AG04449 (cell line): ENCODE data around the gene SELENOO.

Source experiments
- CTCF ChIA-PET: fragments of 350-600 bp; formaldehyde crosslinking; extraction: SDS; loops from one replicate; lab custom pipeline; 2021; ENCODE audit warnings: antibody characterized with exemption; lab: Yijun Ruan, JAX
- POLR2A ChIA-PET: fragments of 400-600, 350-600 bp; formaldehyde crosslinking; extraction: SDS; loops from one replicate; lab custom pipeline; 2020; ENCODE audit warnings: antibody characterized with exemption, inconsistent platforms; lab: Yijun Ruan, JAX
- DNase-seq: peaks from one replicate; pipeline ENCODE4 v3.0.0-alpha.2; 2010; ENCODE audit warnings: low read depth, low spot score
- H3K4me3 ChIP-seq: 2 replicates; pipeline ENCODE4 v1.5.1; 2011; ENCODE audit warnings: low read depth, mild to moderate bottlenecking, control low read depth, low read length
- CTCF ChIP-seq: IDR thresholded peaks from one replicate; pipeline ENCODE4 v1.5.1; 2011; ENCODE audit warnings: mild to moderate bottlenecking, moderate library complexity, low read length, control low read depth, inconsistent platforms; ENCODE audit not compliant: insufficient read depth; ENCODE audit errors: missing control alignments

The SELENOO gene

GRCh38 chr22:50236731-50237409 is 36.1 kb downstream of the SELENOO start:
- H3K4me3 ChIP-seq: no peak overlapping the region
- CTCF ChIA-PET: interaction anchor here (0.6 to 5.3 kb wide), 23 partner anchors 8 to 469 kb away, joined by 3 to 58 read pairs (median 4); partner anchors contain the start of gene HDAC10
- POLR2A ChIA-PET: no interaction called here
- TF ChIP-seq CTCF: peak; percentile 59
- no peak for DNase-seq

GRCh38 chr22:50238755-50239154 is 37.9 kb downstream of the SELENOO start:
- CTCF ChIA-PET: interaction anchor here (1.1 to 5.3 kb wide), 8 partner anchors 7 to 128 kb away, joined by 3 to 58 read pairs (median 16); partner anchors contain the start of gene HDAC10
- DNase-seq: no peak
- POLR2A ChIA-PET: no interaction called here
- no peak for TF ChIP-seq CTCF
- no peak overlapping the region for H3K4me3 ChIP-seq

GRCh38 chr22:50242406-50242949 is 41.7 kb downstream of the SELENOO start:
- DNase-seq: no peak
- ChIA-PET POLR2A (interaction anchor here (1.0 kb wide), 1 partner anchor 275 kb away, joined by 4 read pairs; no protein-coding TSS in a partner anchor), CTCF (interaction anchor here (0.8 to 6.2 kb wide), 22 partner anchors 9 to 283 kb away, joined by 3 to 66 read pairs (median 5); partner anchors contain the start of genes HDAC10 and SCO2)
- peak overlapping the region; percentile 49 for H3K4me3 ChIP-seq
- TF ChIP-seq CTCF: no peak

GRCh38 chr22:50243685-50244419 is 43.0 kb downstream of the SELENOO start:
- peak overlapping the region; percentile 98 for H3K4me3 ChIP-seq
- DNase-seq: no peak
- ChIA-PET POLR2A (interaction anchor here (1.0 kb wide), 2 partner anchors 83 to 276 kb away, joined by 3 to 4 read pairs; partner anchors contain the start of gene DENND6B), CTCF (interaction anchor here (0.7 to 6.2 kb wide), 9 partner anchors 8 to 197 kb away, joined by 3 to 66 read pairs (median 3); partner anchors contain the start of gene HDAC10)
- TF ChIP-seq CTCF: no peak

- CTCF ChIA-PET: interaction anchor here (0.7 to 6.2 kb wide), 7 partner anchors 8 to 228 kb away, joined by 3 to 66 read pairs (median 3); no protein-coding TSS in a partner anchor
- peak; percentile 24 for DNase-seq
- TF ChIP-seq CTCF: peak; percentile 19
- peak within 1 kb of the TSS; percentile 98 for H3K4me3 ChIP-seq
- POLR2A ChIA-PET: interaction anchor here (1.0 kb wide), 1 partner anchor 82 kb away, joined by 3 read pairs; the partner anchor contains the start of gene DENND6B
Measured at GRCh38 chr22:50244420-50245213, 43.8 kb downstream of the SELENOO start, which contains the start of gene TUBGCP6. TSS of gene TUBGCP6 (minus strand) at chr22:50245023. CDS start at chr22:50244459, 564 bp downstream.
